ENCODE data around the gene PANK4.

Gene PANK4

DNA sequence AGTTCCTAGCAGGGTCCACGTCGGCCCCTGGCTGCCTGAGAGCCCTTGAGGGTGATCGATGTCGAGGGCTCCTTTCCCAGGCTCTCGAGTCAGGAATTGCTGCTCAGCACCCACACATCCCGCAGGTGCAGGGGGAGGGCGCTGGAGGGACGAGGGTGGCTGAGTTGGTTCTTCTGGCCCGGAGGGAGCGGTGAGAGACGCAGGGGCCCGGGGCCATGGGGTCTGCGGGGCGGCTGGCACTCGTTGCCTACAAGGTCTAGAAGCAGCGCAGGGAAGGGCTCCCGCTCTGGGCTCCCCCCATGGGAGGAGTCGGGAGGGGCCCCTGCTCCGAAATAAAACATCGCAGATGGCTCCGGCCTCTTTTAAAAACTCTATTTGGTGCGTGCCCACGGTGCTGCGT is 18.2 kb downstream of the PANK4 start:
- no peak overlapping the region for H3K27ac Mint-ChIP-seq
- no peak for DNase-seq
- peaks cover 5% of the 10 kb centered on the region for H3K36me3 Mint-ChIP-seq (ENCODE audit: low read depth)
- TF ChIP-seq CTCF (IDR thresholded peaks at IDR 0.05): no peak
- H3K27me3 Mint-ChIP-seq (ENCODE audit: low read depth, poor library complexity): no peaks in the 10 kb centered on the region
- no peaks in the 10 kb centered on the region for H3K9me3 Mint-ChIP-seq
- H3K4me1 Mint-ChIP-seq: no peaks in the 10 kb centered on the region
- H3K4me3 Mint-ChIP-seq: no peak overlapping the region

- H3K27me3 Mint-ChIP-seq (ENCODE audit: low read depth, poor library complexity): no peaks in the 10 kb centered on the region
- no peaks in the 10 kb centered on the region for H3K4me1 Mint-ChIP-seq
- DNase-seq: no peak
- H3K4me3 Mint-ChIP-seq: no peak overlapping the region
- H3K9me3 Mint-ChIP-seq: no peaks in the 10 kb centered on the region
- H3K27ac Mint-ChIP-seq: no peak overlapping the region
- no peak for TF ChIP-seq CTCF (IDR thresholded peaks at IDR 0.05)
- H3K36me3 Mint-ChIP-seq (ENCODE audit: low read depth): peaks cover 5% of the 10 kb centered on the region
Observed at GRCh38 chr1:2507744-2508155, 18.6 kb downstream of the PANK4 start.

GRCh38 chr1:2506901-2507565 is 19.4 kb downstream of the PANK4 start:
- Mint-ChIP-seq H3K9me3 (no peaks in the 10 kb centered on the region), H3K4me1 (no peaks in the 10 kb centered on the region), H3K27me3 (ENCODE audit: low read depth, poor library complexity) (no peaks in the 10 kb centered on the region), H3K27ac (no peak overlapping the region), H3K36me3 (ENCODE audit: low read depth) (peaks cover 5% of the 10 kb centered on the region), H3K4me3 (no peak overlapping the region)
- no peak for DNase-seq
- no peak for TF ChIP-seq CTCF (IDR thresholded peaks at IDR 0.05)

DNA sequence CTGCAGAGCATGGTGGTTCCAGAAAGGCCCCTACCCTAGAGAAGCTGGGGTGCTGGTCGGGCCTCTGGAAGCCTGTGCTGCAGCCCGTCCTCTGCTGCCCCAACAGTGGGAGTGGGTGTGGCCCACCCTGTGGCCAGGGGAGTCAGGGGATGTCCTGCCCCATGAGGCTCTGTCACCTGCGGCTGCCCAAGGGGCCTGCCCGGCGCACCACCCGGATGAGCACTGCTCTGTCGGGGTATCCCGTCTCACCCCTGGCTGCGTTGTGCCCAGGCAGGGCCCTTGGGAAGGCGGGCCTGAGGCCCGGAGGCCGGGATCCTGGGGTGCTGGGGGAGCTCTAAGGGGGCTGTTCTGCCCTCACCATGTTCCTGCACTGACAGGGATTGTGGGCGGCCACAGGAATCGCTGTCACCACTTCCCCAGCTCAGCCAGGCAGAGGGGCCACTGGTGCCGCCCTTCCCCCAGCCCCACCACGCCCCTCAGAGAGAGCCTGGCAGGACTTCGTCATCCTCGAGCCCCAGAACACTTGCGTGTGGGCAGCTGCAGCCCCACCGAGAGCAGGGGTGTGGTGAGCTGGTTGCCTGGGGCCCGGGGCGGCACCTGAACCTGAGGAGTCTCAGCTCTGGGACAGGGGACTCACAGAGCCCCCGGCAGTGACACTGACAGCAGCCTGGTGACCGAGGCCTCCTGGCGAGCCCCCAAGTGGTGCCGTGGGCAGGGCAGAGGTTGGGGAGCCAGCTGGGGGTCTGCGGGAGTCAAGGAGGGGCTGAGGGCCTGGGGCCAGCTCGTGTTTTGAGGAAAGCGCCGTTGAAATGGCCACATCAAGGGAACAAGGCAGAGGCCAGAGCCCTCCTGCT is 20.2 kb downstream of the PANK4 start:
- no peak for TF ChIP-seq CTCF (IDR thresholded peaks at IDR 0.05)
- Mint-ChIP-seq H3K9me3 (no peaks in the 10 kb centered on the region), H3K4me1 (no peaks in the 10 kb centered on the region), H3K27ac (no peak overlapping the region), H3K27me3 (ENCODE audit: low read depth, poor library complexity) (no peaks in the 10 kb centered on the region), H3K4me3 (no peak overlapping the region), H3K36me3 (ENCODE audit: low read depth) (no peaks in the 10 kb centered on the region)
- no peak for DNase-seq

GRCh38 chr1:2505461-2505994 is 20.9 kb downstream of the PANK4 start:
- no peak for TF ChIP-seq CTCF (IDR thresholded peaks at IDR 0.05)
- DNase-seq: no peak
- Mint-ChIP-seq H3K27ac (no peak overlapping the region), H3K27me3 (ENCODE audit: low read depth, poor library complexity) (no peaks in the 10 kb centered on the region), H3K4me1 (no peaks in the 10 kb centered on the region), H3K4me3 (no peak overlapping the region), H3K9me3 (no peaks in the 10 kb centered on the region), H3K36me3 (ENCODE audit: low read depth) (no peaks in the 10 kb centered on the region)
